Thyroid gland (tissue), 4 donors: ENCODE measurements around the gene GFOD1.

Experiments
- POLR2A ChIP-seq, 2 donors: fragments of 450-650 bp; IDR thresholded peaks; one replicate each; pipeline ENCODE4 v1.6.1; 2017; ENCODE audit warnings: antibody characterized with exemption in 2 of 2, mild to moderate bottlenecking in 2 of 2, moderate library complexity in 1 of 2
- TF ChIP-seq, protein P1 (sequence below), 6 experiments: fragments of 200-600 bp in 3 of 6; fragments of 450-650 bp in 3 of 6; sonication (generic) in 3 of 6; IDR thresholded peaks; one replicate each; pipeline ENCODE4 v1.5.1; 2016 to 2019; ENCODE audit warnings: antibody characterized with exemption in 6 of 6, mild to moderate bottlenecking in 2 of 6, inconsistent platforms in 1 of 6, moderate library complexity in 1 of 6

DNA sequence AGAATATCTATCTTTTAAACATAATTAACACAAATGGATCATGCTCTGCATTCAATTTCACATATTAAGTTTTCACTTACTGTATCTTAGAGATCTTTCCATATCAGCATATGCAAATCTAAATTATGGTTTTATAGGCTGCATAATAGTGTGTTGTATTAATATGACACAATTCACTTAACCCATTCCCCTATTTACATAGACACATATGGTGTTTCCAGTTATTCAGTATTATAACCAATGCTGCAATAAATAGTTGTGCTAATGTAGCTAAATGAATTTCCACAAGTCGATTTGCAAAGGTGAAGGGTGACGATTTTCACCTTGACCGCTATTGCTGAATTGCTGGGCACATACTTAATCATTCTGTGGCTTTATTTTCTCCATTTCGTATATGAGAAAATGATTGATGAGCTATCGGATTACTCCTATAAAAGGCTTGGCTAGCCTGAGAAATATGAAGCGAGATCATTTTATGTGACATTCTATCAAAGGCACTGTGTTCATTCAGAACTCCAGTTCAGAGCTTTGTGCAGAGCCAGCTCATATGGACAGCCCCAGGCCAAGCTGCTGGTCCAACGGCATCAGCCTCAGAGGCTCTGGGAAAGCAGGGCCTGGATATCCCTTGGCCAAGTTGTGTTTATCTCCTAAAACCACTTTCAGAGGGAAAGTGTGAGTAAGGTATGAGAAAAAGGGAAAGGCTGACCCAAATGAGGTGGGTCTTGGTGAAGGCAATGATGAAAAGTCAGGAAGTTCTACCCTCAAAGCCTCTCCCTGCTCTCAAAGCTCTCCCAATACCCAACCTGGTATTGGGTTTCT, 50.8 kb downstream of the GFOD1 start:
- TF ChIP-seq, protein P1, sequence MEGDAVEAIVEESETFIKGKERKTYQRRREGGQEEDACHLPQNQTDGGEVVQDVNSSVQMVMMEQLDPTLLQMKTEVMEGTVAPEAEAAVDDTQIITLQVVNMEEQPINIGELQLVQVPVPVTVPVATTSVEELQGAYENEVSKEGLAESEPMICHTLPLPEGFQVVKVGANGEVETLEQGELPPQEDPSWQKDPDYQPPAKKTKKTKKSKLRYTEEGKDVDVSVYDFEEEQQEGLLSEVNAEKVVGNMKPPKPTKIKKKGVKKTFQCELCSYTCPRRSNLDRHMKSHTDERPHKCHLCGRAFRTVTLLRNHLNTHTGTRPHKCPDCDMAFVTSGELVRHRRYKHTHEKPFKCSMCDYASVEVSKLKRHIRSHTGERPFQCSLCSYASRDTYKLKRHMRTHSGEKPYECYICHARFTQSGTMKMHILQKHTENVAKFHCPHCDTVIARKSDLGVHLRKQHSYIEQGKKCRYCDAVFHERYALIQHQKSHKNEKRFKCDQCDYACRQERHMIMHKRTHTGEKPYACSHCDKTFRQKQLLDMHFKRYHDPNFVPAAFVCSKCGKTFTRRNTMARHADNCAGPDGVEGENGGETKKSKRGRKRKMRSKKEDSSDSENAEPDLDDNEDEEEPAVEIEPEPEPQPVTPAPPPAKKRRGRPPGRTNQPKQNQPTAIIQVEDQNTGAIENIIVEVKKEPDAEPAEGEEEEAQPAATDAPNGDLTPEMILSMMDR (IDR thresholded peaks at IDR 0.05), result no peak
- TF ChIP-seq POLR2A (IDR thresholded peaks at IDR 0.05), result no peak
